ENCODE data around the gene PLOD1.

- TF ChIP-seq EZH2phosphoT487 (IDR thresholded peaks at IDR 0.05; ENCODE audit: unreplicated experiment) = no peak
- TF ChIP-seq CTCF (conservative IDR thresholded peaks at IDR 0.05; ENCODE audit: low read depth in 2 of 2) = no peak
- no peak for TF ChIP-seq POLR2AphosphoS5 (IDR thresholded peaks at IDR 0.05; ENCODE audit: low read depth)
- TF ChIP-seq ETS1 (IDR thresholded peaks at IDR 0.05) = no peak
- TF ChIP-seq REST (IDR thresholded peaks at IDR 0.05; ENCODE audit: unreplicated experiment) = no peak
- TF ChIP-seq CREB1 (CRISPR knock-in tag; IDR thresholded peaks at IDR 0.05; ENCODE audit: low read depth) = no peak
- TF ChIP-seq EZH2 (IDR thresholded peaks at IDR 0.05; ENCODE audit: low read depth, unreplicated experiment) = no peak
- no peak for TF ChIP-seq ZNF114 (CRISPR knock-in tag; IDR thresholded peaks at IDR 0.05)
These were observed 71.8 kb downstream of the PLOD1 start for GRCh38 chr1:12006167-12006921.
